ENCODE results near the gene ANKIB1.

DNA sequence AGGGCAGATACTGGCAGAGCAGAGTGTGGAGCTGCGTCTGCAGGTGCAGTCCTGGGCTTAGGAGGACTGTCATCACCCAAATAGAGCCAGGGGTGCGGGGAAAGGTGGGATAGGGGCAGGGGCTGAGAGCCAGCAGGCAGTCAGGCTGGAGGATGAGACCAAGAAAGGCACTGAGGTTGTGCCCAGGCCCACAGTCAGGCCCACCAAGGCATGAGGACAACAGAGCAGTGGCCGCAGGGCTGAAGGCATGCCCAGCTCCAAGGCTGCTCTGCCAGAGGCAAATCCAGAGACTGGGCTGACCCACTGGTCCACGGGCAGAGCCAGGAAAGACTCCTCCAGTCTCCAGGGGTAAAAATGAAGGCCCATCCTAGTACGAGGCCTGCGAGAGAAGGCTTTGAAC, 177.2 kb downstream of the ANKIB1 start:
- TF ChIP-seq POLR2A (IDR thresholded peaks at IDR 0.05; ENCODE audit: low read depth, low read length) (no peak), POLR2AphosphoS5 (IDR thresholded peaks at IDR 0.05; ENCODE audit: low read depth, low read length) (no peak)
